ENCODE measurements around the gene BNIPL. TPM values are rescaled to one million over a fixed set of nuclear protein-coding genes. Genes with fewer than 3 reads are reported as not detected.
A peak's percentile ranks its signal among the peaks of the same experiment; 100 is the strongest.

Gene BNIPL
- total and polyA plus RNA-seq, 2 of the 13 experiments (the other 11 are each of a cell fraction or from before 2014, with no cell fraction given), result 0.40 to 1.1 TPM

- no peak for TF ChIP-seq ZBTB40 (IDR thresholded peaks at IDR 0.05)
- TF ChIP-seq ZBTB40 (CRISPR knock-in tag; IDR thresholded peaks at IDR 0.05), result peak; percentile 38; the same call in 1 of the 2 replicates
- TF ChIP-seq ZNF770 (CRISPR knock-in tag; IDR thresholded peaks at IDR 0.05), result 0 out of 2 replicates have a peak, but pooled peaks have one; percentile 55
- peak; percentile 91 for TF ChIP-seq PITX1 (CRISPR knock-in tag; IDR thresholded peaks at IDR 0.05)
- TF ChIP-seq FOXK2 (IDR thresholded peaks at IDR 0.05), result no peak
- no peak for TF ChIP-seq NCOA1 (CRISPR knock-in tag; IDR thresholded peaks at IDR 0.05)
- TF ChIP-seq PAX8 (CRISPR knock-in tag; IDR thresholded peaks at IDR 0.05; ENCODE audit: borderline replicate concordance), result no peak
- no peak for TF ChIP-seq KAT2B (IDR thresholded peaks at IDR 0.05; ENCODE audit: borderline replicate concordance, low read depth, low read length)
- TF ChIP-seq MAX (IDR thresholded peaks at IDR 0.05), result no peak; the same call in 1 of the 2 replicates
- no peak for TF ChIP-seq ZNF468 (CRISPR knock-in tag; IDR thresholded peaks at IDR 0.05)
- TF ChIP-seq MXD1 (CRISPR knock-in tag; IDR thresholded peaks at IDR 0.05), result peak; percentile 58; the same call in 1 of the 2 replicates
- TF ChIP-seq RELA (CRISPR knock-in tag; IDR thresholded peaks at IDR 0.05), result no peak
- TF ChIP-seq CREBL2 (CRISPR knock-in tag; IDR thresholded peaks at IDR 0.05; ENCODE audit: borderline replicate concordance), result no peak
- TF ChIP-seq SATB2 (CRISPR knock-in tag; IDR thresholded peaks at IDR 0.05), result no peak
- peak; percentile 56; the same call in 1 of the 2 replicates for TF ChIP-seq SIN3A (IDR thresholded peaks at IDR 0.05; ENCODE audit: borderline replicate concordance, low read depth, low read length)
Observed at GRCh38 chr1:151059109-151060006, 23.0 kb downstream of the BNIPL start, which contains the start of gene CDC42SE1 (continued).
